ENCODE measurements around the gene KIAA1217. TPM values are rescaled to one million over a fixed set of nuclear protein-coding genes. Genes with fewer than 3 reads are reported as not detected.

Gene KIAA1217
- total and polyA plus RNA-seq, 9 of the 15 experiments (the other 6 are each of a cell fraction or from before 2014, with no cell fraction given): 0.04 TPM; not detected in 8

GRCh38 chr10:24289235-24289634, 80.3 kb downstream of the KIAA1217 start:
- ATAC-seq (no peak), FAIRE-seq (no peak), DNase-seq (ENCODE audit: extremely low read depth in 1 of 4, low spot score in 3 of 4) (no peak)
- WGBS (ENCODE audit: insufficient coverage, low coverage, missing lambda C conversion rate): 0% methylated on average over 3 of the region's 3 CpGs
- Histone ChIP-seq H3K9me1 (ENCODE audit: control insufficient read depth, insufficient read depth, low read length) (no peaks in the 10 kb centered on the region), H3K9ac (ENCODE audit: insufficient read depth in 1 of 2, low read depth in 2 of 2, low read length in 2 of 2) (no peak overlapping the region), H2AFZ (ENCODE audit: low read depth, low read length) (no peak overlapping the region), H3K27ac (ENCODE audit: extremely low read depth, low read depth, low read length) (no peak overlapping the region), H3K9me3 (replicated peaks; ENCODE audit: control insufficient read depth, insufficient read depth, low read depth, low read length) (no peaks in the 10 kb centered on the region; the same call in 1 of the 2 replicates), H3K79me2 (ENCODE audit: control insufficient read depth, insufficient read depth, low read length) (no peaks in the 10 kb centered on the region), H4K20me1 (replicated peaks; ENCODE audit: control insufficient read depth, insufficient read depth, low read length) (no peaks in the 10 kb centered on the region), H3K27me3 (ENCODE audit: control insufficient read depth in 2 of 2, insufficient read depth in 2 of 2, low read length in 2 of 2) (no peaks in the 10 kb centered on the region), H3K4me1 (replicated peaks in 1 of 2; ENCODE audit: control insufficient read depth in 2 of 2, insufficient read depth in 2 of 2, low read length in 2 of 2) (no peaks in the 10 kb centered on the region; a peak in 1 of 5 replicates), H3K4me2 (ENCODE audit: insufficient read depth, low read length) (no peak overlapping the region), H3K4me3 (no peak overlapping the region), H3K36me3 (ENCODE audit: control insufficient read depth, insufficient read depth, low read length) (no peaks in the 10 kb centered on the region)
- BruUV-seq (replicated peaks): no TSS peak
- ChIA-PET POLR2A (no interaction called here), CTCF (ENCODE audit: low intra/inter-chr PET ratio) (no interaction called here)
- in situ Hi-C loops (cut with MboI): no loop called here
- intact Hi-C loops (cut with micrococcal nuclease): no loop called here
- TF ChIP-seq IFI16 (CRISPR knock-in tag; IDR thresholded peaks at IDR 0.05) (no peak), RB1 (IDR thresholded peaks at IDR 0.05; ENCODE audit: low read depth) (no peak)

GRCh38 chr10:24292304-24293293, 83.7 kb downstream of the KIAA1217 start:
- Histone ChIP-seq H3K9ac (ENCODE audit: insufficient read depth in 1 of 2, low read depth in 2 of 2, low read length in 2 of 2) (no peak overlapping the region), H4K20me1 (replicated peaks; ENCODE audit: control insufficient read depth, insufficient read depth, low read length) (no peaks in the 10 kb centered on the region), H2AFZ (ENCODE audit: low read depth, low read length) (no peak overlapping the region), H3K9me3 (replicated peaks; ENCODE audit: control insufficient read depth, insufficient read depth, low read depth, low read length) (no peaks in the 10 kb centered on the region; the same call in 1 of the 2 replicates), H3K36me3 (ENCODE audit: control insufficient read depth, insufficient read depth, low read length) (no peaks in the 10 kb centered on the region), H3K4me3 (no peak overlapping the region), H3K4me1 (replicated peaks in 1 of 2; ENCODE audit: control insufficient read depth in 2 of 2, insufficient read depth in 2 of 2, low read length in 2 of 2) (no peaks in the 10 kb centered on the region; a peak in 1 of 5 replicates), H3K27ac (ENCODE audit: extremely low read depth, low read depth, low read length) (no peak overlapping the region), H3K4me2 (ENCODE audit: insufficient read depth, low read length) (no peak overlapping the region), H3K27me3 (ENCODE audit: control insufficient read depth in 2 of 2, insufficient read depth in 2 of 2, low read length in 2 of 2) (no peaks in the 10 kb centered on the region), H3K79me2 (ENCODE audit: control insufficient read depth, insufficient read depth, low read length) (no peaks in the 10 kb centered on the region), H3K9me1 (ENCODE audit: control insufficient read depth, insufficient read depth, low read length) (no peaks in the 10 kb centered on the region)
- DNase-seq (ENCODE audit: extremely low read depth in 1 of 4, low spot score in 3 of 4) (peak in 3 of 4 experiments; percentile 11 to 24 (median 20)), FAIRE-seq (peak; percentile 46), ATAC-seq (peak; percentile 54; the same call in 2 of the 3 replicates)
- WGBS (ENCODE audit: insufficient coverage, low coverage, missing lambda C conversion rate): 10% methylated on average over 11 of the region's 11 CpGs
- BruUV-seq (replicated peaks): no TSS peak
- in situ Hi-C loops (cut with MboI) (no loop called here), intact Hi-C loops (cut with micrococcal nuclease) (no loop called here)
- ChIA-PET POLR2A (interaction anchor here (1.0 kb wide), 1 partner anchor 45 kb away, joined by 4 read pairs; no protein-coding TSS in a partner anchor), CTCF (ENCODE audit: low intra/inter-chr PET ratio) (interaction anchor here (0.7 kb wide), 1 partner anchor 788 kb away, joined by 3 read pairs; no protein-coding TSS in a partner anchor)
- TF ChIP-seq, protein P1, sequence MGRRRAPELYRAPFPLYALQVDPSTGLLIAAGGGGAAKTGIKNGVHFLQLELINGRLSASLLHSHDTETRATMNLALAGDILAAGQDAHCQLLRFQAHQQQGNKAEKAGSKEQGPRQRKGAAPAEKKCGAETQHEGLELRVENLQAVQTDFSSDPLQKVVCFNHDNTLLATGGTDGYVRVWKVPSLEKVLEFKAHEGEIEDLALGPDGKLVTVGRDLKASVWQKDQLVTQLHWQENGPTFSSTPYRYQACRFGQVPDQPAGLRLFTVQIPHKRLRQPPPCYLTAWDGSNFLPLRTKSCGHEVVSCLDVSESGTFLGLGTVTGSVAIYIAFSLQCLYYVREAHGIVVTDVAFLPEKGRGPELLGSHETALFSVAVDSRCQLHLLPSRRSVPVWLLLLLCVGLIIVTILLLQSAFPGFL (CRISPR knock-in tag; IDR thresholded peaks at IDR 0.05): no peak
- TF ChIP-seq, protein P2, sequence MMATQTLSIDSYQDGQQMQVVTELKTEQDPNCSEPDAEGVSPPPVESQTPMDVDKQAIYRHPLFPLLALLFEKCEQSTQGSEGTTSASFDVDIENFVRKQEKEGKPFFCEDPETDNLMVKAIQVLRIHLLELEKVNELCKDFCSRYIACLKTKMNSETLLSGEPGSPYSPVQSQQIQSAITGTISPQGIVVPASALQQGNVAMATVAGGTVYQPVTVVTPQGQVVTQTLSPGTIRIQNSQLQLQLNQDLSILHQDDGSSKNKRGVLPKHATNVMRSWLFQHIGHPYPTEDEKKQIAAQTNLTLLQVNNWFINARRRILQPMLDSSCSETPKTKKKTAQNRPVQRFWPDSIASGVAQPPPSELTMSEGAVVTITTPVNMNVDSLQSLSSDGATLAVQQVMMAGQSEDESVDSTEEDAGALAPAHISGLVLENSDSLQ (IDR thresholded peaks at IDR 0.05): peak; percentile 94
- TF ChIP-seq KDM1A (IDR thresholded peaks at IDR 0.05) (no peak), ETV6 (IDR thresholded peaks at IDR 0.05; ENCODE audit: borderline replicate concordance in 1 of 2, low read depth in 2 of 2, low read length in 1 of 2) (no peak), ETV6 (CRISPR knock-in tag; IDR thresholded peaks at IDR 0.05; ENCODE audit: borderline replicate concordance) (no peak), ZNF143 (CRISPR knock-in tag; IDR thresholded peaks at IDR 0.05) (no peak), ASH1L (IDR thresholded peaks at IDR 0.05; ENCODE audit: borderline replicate concordance, low read depth, partially characterized antibody) (no peak), GABPB1 (CRISPR knock-in tag; IDR thresholded peaks at IDR 0.05) (no peak), CBX5 (IDR thresholded peaks at IDR 0.05; ENCODE audit: borderline replicate concordance, low read depth) (no peak)
- TF ChIP-seq, protein P3, sequence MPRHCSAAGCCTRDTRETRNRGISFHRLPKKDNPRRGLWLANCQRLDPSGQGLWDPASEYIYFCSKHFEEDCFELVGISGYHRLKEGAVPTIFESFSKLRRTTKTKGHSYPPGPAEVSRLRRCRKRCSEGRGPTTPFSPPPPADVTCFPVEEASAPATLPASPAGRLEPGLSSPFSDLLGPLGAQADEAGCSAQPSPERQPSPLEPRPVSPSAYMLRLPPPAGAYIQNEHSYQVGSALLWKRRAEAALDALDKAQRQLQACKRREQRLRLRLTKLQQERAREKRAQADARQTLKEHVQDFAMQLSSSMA (CRISPR knock-in tag; IDR thresholded peaks at IDR 0.05): no peak
